Measurements from ENCODE around the gene AVEN. TPM values are rescaled to one million over a fixed set of nuclear protein-coding genes. Genes with fewer than 3 reads are reported as not detected.

Gene AVEN
- polyA plus RNA-seq, 1 donor (not counting 4 experiments of a cell fraction or from before 2014, with no cell fraction given) = 16.6 TPM

GRCh38 chr15:34025252-34025651 is 13.8 kb downstream of the AVEN start:
- no peak overlapping the region for H3K27ac ChIP-seq (ENCODE audit: control insufficient read depth, insufficient read depth, low read length)
- H3K9me3 ChIP-seq (ENCODE audit: control insufficient read depth, low read depth, low read length) = no peaks in the 10 kb centered on the region
- H3K4me2 ChIP-seq (ENCODE audit: control insufficient read depth, extremely low read depth, insufficient read depth, low read depth, low read length) = no peak overlapping the region
- no peaks in the 10 kb centered on the region for H3K9me1 ChIP-seq (ENCODE audit: control insufficient read depth, extremely low read depth, insufficient read depth, low read length)
- FAIRE-seq = no peak
- peaks cover 2% of the 10 kb centered on the region for H3K79me2 ChIP-seq (ENCODE audit: control insufficient read depth, insufficient read depth, low read length)
- no peak overlapping the region for H2AFZ ChIP-seq (ENCODE audit: control insufficient read depth, low read length)
- H3K4me3 ChIP-seq (ENCODE audit: control insufficient read depth in 2 of 3, extremely low read depth in 1 of 3, insufficient read depth in 2 of 3, low read depth in 1 of 3, low read length in 3 of 3) = no peak overlapping the region
- no peaks in the 10 kb centered on the region for H4K20me1 ChIP-seq (ENCODE audit: control insufficient read depth, extremely low read depth, insufficient read depth, low read length)
- TF ChIP-seq CTCF (optimal IDR thresholded peaks at IDR 0.05 in 1 of 3, IDR thresholded peaks at IDR 0.05 in 1 of 3, conservative IDR thresholded peaks at IDR 0.05 in 1 of 3; ENCODE audit: extremely low read depth in 1 of 3, insufficient read depth in 2 of 3, low read length in 3 of 3) (no peak), EZH2 (IDR thresholded peaks at IDR 0.05; ENCODE audit: low read length) (no peak)
- no peaks in the 10 kb centered on the region for H3K27me3 ChIP-seq (ENCODE audit: control insufficient read depth, extremely low read depth, insufficient read depth, low read length)
- H3K9ac ChIP-seq (ENCODE audit: control insufficient read depth, extremely low read depth, insufficient read depth, low read length) = no peak overlapping the region
- dilution Hi-C loops (cut with MboI; ENCODE audit: extremely low pct_ligation_motif_present, low sequenced_read_pairs) = no loop called here
- no peaks in the 10 kb centered on the region for H3K36me3 ChIP-seq (ENCODE audit: control insufficient read depth in 2 of 2, extremely low read depth in 1 of 2, insufficient read depth in 2 of 2, low read length in 2 of 2)
- DNase-seq (ENCODE audit: low read depth, low spot score) = no peak
- no peaks in the 10 kb centered on the region for H3K4me1 ChIP-seq (ENCODE audit: control insufficient read depth, extremely low read depth, insufficient read depth, low read length)

- TF ChIP-seq CTCF (optimal IDR thresholded peaks at IDR 0.05 in 1 of 3, IDR thresholded peaks at IDR 0.05 in 1 of 3, conservative IDR thresholded peaks at IDR 0.05 in 1 of 3; ENCODE audit: extremely low read depth in 1 of 3, insufficient read depth in 2 of 3, low read length in 3 of 3) (no peak), EZH2 (IDR thresholded peaks at IDR 0.05; ENCODE audit: low read length) (no peak)
- Histone ChIP-seq H3K4me1 (ENCODE audit: control insufficient read depth, extremely low read depth, insufficient read depth, low read length) (no peaks in the 10 kb centered on the region), H3K4me3 (ENCODE audit: control insufficient read depth in 2 of 3, extremely low read depth in 1 of 3, insufficient read depth in 2 of 3, low read depth in 1 of 3, low read length in 3 of 3) (no peak overlapping the region), H3K4me2 (ENCODE audit: control insufficient read depth, extremely low read depth, insufficient read depth, low read depth, low read length) (no peak overlapping the region), H3K79me2 (ENCODE audit: control insufficient read depth, insufficient read depth, low read length) (peaks cover 2% of the 10 kb centered on the region), H3K9ac (ENCODE audit: control insufficient read depth, extremely low read depth, insufficient read depth, low read length) (no peak overlapping the region), H3K9me3 (ENCODE audit: control insufficient read depth, low read depth, low read length) (no peaks in the 10 kb centered on the region), H3K36me3 (ENCODE audit: control insufficient read depth in 2 of 2, extremely low read depth in 1 of 2, insufficient read depth in 2 of 2, low read length in 2 of 2) (no peaks in the 10 kb centered on the region), H3K27ac (ENCODE audit: control insufficient read depth, insufficient read depth, low read length) (no peak overlapping the region), H3K27me3 (ENCODE audit: control insufficient read depth, extremely low read depth, insufficient read depth, low read length) (no peaks in the 10 kb centered on the region), H4K20me1 (ENCODE audit: control insufficient read depth, extremely low read depth, insufficient read depth, low read length) (no peaks in the 10 kb centered on the region), H2AFZ (ENCODE audit: control insufficient read depth, low read length) (no peak overlapping the region), H3K9me1 (ENCODE audit: control insufficient read depth, extremely low read depth, insufficient read depth, low read length) (no peaks in the 10 kb centered on the region)
- FAIRE-seq = no peak
- dilution Hi-C loops (cut with MboI; ENCODE audit: extremely low pct_ligation_motif_present, low sequenced_read_pairs) = no loop called here
- DNase-seq (ENCODE audit: low read depth, low spot score) = no peak
Measured at GRCh38 chr15:34023907-34024306, 15.1 kb downstream of the AVEN start.
